Fibroblast of lung (primary cell): ENCODE results near the gene U2AF2. TPM values are rescaled to one million over a fixed set of nuclear protein-coding genes. Genes with fewer than 3 reads are reported as not detected.

Experiments used
- DNase-seq, 2 donors: peaks; one replicate each; pipeline versions ENCODE4 v3.0.0 to v3.0.0-alpha.2; 2010; ENCODE audit warnings: low read depth in 2 of 2
- H2AFZ ChIP-seq: 2 replicates; pipeline ENCODE4 v1.5.1; 2012; ENCODE audit warnings: low read length, control low read depth, inconsistent platforms
- H3K27ac ChIP-seq: 2 replicates; pipeline ENCODE4 v1.5.1; 2011; ENCODE audit warnings: low read length, control low read depth; ENCODE audit not compliant: insufficient read depth
- H3K27me3 ChIP-seq: 2 replicates; pipeline ENCODE4 v1.5.1; 2011; ENCODE audit warnings: mild to moderate bottlenecking, low read length; ENCODE audit not compliant: control insufficient read depth, insufficient read depth
- H3K36me3 ChIP-seq: 2 replicates; pipeline ENCODE4 v1.5.1; 2011; ENCODE audit warnings: low read length; ENCODE audit not compliant: control insufficient read depth, insufficient read depth
- H3K4me1 ChIP-seq: 2 replicates; pipeline ENCODE4 v1.5.1; 2011; ENCODE audit warnings: low read length; ENCODE audit not compliant: control insufficient read depth, insufficient read depth; ENCODE audit errors: extremely low read depth
- H3K4me2 ChIP-seq: 2 replicates; pipeline ENCODE4 v1.5.1; 2011; ENCODE audit warnings: low read length, control low read depth; ENCODE audit not compliant: insufficient read depth; ENCODE audit errors: extremely low read depth
- H3K4me3 ChIP-seq, 4 experiments: fragments of 200-600 bp in 1 of 4; sonication (generic) in 1 of 4; replicated peaks in 1 of 4; 2 replicates each; pipeline ENCODE4 v1.5.1; 2011 to 2016; ENCODE audit warnings: low read length in 4 of 4, low read depth in 3 of 4, mild to moderate bottlenecking in 3 of 4, control low read depth in 2 of 4, inconsistent platforms in 1 of 4, mixed read lengths in 1 of 4; ENCODE audit not compliant: insufficient read depth in 1 of 4; ENCODE audit errors: control extremely low read depth in 1 of 4
- H3K79me2 ChIP-seq: 2 replicates; pipeline ENCODE4 v1.5.1; 2012; ENCODE audit warnings: mild to moderate bottlenecking, low read length, inconsistent platforms; ENCODE audit not compliant: control insufficient read depth, insufficient read depth
- H3K9ac ChIP-seq: 2 replicates; pipeline ENCODE4 v1.5.1; 2011; ENCODE audit warnings: mild to moderate bottlenecking, low read length, control low read depth; ENCODE audit not compliant: insufficient read depth
- H3K9me3 ChIP-seq: 2 replicates; pipeline ENCODE4 v1.5.1; 2012; ENCODE audit warnings: low read depth, low read length; ENCODE audit not compliant: control insufficient read depth, insufficient read depth
- H4K20me1 ChIP-seq: 2 replicates; pipeline ENCODE4 v1.5.1; 2011; ENCODE audit warnings: low read length; ENCODE audit not compliant: control insufficient read depth, insufficient read depth; ENCODE audit errors: extremely low read depth
- EZH2 ChIP-seq: IDR thresholded peaks from 2 replicates; pipeline ENCODE4 v1.5.1; 2012; ENCODE audit warnings: low read length, control low read depth, mild to moderate bottlenecking; ENCODE audit errors: missing control alignments
- polyA plus RNA-seq, 2 donors: library from polyadenylated mRNA; depleted of rRNA in 1 of 2; stranded (reverse) in 1 of 2; unstranded in 1 of 2; fragments of >200 nt; gene quantifications; 2 replicates each; pipeline ENCODE4 v1.2.1, GENCODE V29; 2011 to 2012; ENCODE audit warnings: missing spikeins in 1 of 2
- total RNA-seq: library from RNA; depleted of rRNA; stranded (reverse); fragments of >200 nt; gene quantifications from 2 replicates; pipeline ENCODE4 v1.2.1, GENCODE V29; 2014
- TF ChIP-seq, protein P1 (sequence below), 2 donors: IDR thresholded peaks in 1 of 2; conservative IDR thresholded peaks in 1 of 2; 1 replicate in 1 of 2; 2 replicates in 1 of 2; pipeline ENCODE4 v1.5.1; 2011 to 2012; ENCODE audit warnings: low read length in 2 of 2, control low read depth in 1 of 2, inconsistent platforms in 1 of 2, low read depth in 1 of 2, mild to moderate bottlenecking in 1 of 2

The U2AF2 gene
- total and polyA plus RNA-seq, 2 donors (not counting 1 experiment from before 2014, with no cell fraction given) = 53.5 to 84.1 TPM

DNA sequence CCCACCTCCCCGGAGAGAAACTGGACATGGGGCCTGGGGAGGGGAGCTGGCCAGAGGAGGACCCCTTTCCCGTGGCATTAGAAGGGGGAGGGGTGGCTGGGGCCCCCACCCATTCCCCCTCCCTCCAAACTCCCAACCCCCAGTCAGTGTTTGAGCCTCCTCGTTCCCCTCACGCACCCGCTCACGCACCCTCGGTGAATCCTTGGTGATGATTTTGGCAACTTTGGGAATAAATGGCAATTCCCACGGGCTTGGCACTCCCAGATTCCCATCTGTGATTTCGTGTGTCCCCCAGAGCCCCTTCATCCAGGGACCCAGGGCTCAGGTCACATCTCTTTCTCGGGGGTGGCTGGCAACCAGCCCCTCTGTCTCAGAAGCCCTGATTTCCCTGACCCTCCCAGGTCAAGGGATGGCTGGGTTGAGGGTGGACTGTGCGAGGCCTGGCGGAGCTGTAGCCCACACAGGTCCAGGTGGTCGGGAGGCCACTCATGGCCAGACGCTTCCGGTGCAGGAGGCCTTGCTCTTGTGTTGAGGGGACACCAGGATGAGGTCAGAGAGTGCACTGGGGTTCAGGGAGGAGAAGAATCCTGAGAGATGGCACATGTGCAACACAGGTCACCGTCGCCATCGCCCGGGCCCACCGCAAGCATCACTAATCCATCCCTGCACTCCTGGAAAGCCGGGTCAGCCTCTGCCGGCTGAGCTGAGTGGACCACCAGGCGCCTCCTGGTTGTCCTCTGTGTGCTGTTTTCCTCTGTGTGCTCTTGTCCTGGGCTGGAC, 40.9 kb downstream of the U2AF2 start:
- TF ChIP-seq, protein P1, sequence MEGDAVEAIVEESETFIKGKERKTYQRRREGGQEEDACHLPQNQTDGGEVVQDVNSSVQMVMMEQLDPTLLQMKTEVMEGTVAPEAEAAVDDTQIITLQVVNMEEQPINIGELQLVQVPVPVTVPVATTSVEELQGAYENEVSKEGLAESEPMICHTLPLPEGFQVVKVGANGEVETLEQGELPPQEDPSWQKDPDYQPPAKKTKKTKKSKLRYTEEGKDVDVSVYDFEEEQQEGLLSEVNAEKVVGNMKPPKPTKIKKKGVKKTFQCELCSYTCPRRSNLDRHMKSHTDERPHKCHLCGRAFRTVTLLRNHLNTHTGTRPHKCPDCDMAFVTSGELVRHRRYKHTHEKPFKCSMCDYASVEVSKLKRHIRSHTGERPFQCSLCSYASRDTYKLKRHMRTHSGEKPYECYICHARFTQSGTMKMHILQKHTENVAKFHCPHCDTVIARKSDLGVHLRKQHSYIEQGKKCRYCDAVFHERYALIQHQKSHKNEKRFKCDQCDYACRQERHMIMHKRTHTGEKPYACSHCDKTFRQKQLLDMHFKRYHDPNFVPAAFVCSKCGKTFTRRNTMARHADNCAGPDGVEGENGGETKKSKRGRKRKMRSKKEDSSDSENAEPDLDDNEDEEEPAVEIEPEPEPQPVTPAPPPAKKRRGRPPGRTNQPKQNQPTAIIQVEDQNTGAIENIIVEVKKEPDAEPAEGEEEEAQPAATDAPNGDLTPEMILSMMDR (conservative IDR thresholded peaks at IDR 0.05 in 1 of 2, IDR thresholded peaks at IDR 0.05 in 1 of 2; ENCODE audit: low read depth in 1 of 2, low read length in 2 of 2) = no peak
- TF ChIP-seq EZH2 = no peak
- H3K79me2 ChIP-seq = no peaks in the 10 kb centered on the region
- DNase-seq = no peak
- H3K4me3 ChIP-seq = no peak overlapping the region
- H3K4me1 ChIP-seq = no peaks in the 10 kb centered on the region
- H3K27ac ChIP-seq = no peak overlapping the region
- H3K36me3 ChIP-seq = peaks cover 17% of the 10 kb centered on the region
- no peak overlapping the region for H3K4me2 ChIP-seq
- H2AFZ ChIP-seq = no peak overlapping the region
- no peaks in the 10 kb centered on the region for H4K20me1 ChIP-seq
- H3K9ac ChIP-seq = no peak overlapping the region
- H3K9me3 ChIP-seq = no peaks in the 10 kb centered on the region
- H3K27me3 ChIP-seq = no peaks in the 10 kb centered on the region

DNA sequence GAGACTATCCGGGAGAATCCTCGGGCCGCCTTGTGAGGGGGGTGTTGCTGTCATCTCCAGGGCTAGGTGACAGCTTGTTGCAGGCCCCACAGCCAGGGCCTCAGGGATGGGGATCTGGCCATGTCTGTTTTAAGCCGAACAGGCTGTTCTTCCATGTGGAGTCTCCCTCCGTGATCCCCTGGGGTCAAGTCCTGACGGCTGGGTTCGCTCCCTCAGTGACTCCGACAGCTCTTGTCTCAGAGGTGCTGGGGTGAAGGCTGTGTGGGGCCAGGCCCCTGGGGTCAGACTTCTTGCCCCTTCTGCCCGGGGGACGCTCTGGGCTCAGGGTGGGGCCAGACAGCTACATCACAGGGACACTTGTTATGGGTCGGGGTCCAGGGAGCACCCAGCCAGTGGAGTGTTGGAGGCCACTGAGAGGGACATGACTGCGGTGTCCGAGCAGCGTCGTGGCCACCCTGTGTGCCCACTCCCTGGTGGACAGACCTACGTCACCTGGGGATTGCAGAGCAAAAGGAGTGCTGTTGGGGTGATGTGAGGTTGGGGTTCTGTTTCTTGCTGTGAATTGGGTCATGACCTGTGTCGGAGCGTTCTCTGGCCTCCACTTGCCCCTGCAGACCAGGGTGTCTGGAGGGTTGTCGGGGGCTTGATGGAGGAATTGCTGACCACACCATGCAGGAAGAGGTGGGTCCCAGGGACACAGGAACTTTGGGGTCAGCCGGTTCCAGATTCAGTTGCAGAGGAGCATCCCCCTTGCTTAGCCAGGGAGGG, 41.6 kb downstream of the U2AF2 start:
- Histone ChIP-seq H3K27ac (no peak overlapping the region), H3K4me3 (no peak overlapping the region), H3K4me2 (no peak overlapping the region), H3K79me2 (no peaks in the 10 kb centered on the region), H3K9ac (no peak overlapping the region), H4K20me1 (no peaks in the 10 kb centered on the region), H3K27me3 (no peaks in the 10 kb centered on the region), H3K9me3 (no peaks in the 10 kb centered on the region), H3K4me1 (no peaks in the 10 kb centered on the region), H2AFZ (no peak overlapping the region), H3K36me3 (peaks cover 14% of the 10 kb centered on the region)
- TF ChIP-seq EZH2 = no peak
- TF ChIP-seq, protein P1 (conservative IDR thresholded peaks at IDR 0.05 in 1 of 2, IDR thresholded peaks at IDR 0.05 in 1 of 2; ENCODE audit: low read depth in 1 of 2, low read length in 2 of 2) = no peak
- DNase-seq = no peak

DNA sequence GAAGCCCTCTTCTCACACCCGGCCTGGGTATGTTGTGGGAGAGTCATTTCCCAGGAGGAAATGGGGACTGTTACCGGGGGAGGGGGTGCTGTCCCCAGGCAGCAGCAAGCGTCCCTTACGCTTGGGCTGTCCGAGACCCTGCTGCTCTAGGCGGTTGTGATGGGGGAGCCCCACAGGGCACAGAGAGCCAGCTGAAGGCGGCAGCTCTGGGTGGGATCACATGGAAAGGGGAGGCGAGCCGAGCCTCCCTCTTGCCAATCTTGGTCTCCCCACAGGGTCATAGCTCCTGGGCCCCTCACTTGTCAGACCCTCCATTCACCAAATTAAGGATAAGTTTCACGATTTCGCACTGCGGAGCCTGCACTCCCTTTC, 42.2 kb downstream of the U2AF2 start:
- no peak overlapping the region for H3K9ac ChIP-seq
- H2AFZ ChIP-seq = no peak overlapping the region
- H3K4me2 ChIP-seq = no peak overlapping the region
- H3K27me3 ChIP-seq = no peaks in the 10 kb centered on the region
- H3K9me3 ChIP-seq = no peaks in the 10 kb centered on the region
- H3K27ac ChIP-seq = no peak overlapping the region
- H3K36me3 ChIP-seq = peaks cover 14% of the 10 kb centered on the region
- H3K79me2 ChIP-seq = no peaks in the 10 kb centered on the region
- H4K20me1 ChIP-seq = no peaks in the 10 kb centered on the region
- DNase-seq = no peak
- no peak overlapping the region for H3K4me3 ChIP-seq
- H3K4me1 ChIP-seq = no peaks in the 10 kb centered on the region
- no peak for TF ChIP-seq EZH2
- TF ChIP-seq, protein P1 (conservative IDR thresholded peaks at IDR 0.05 in 1 of 2, IDR thresholded peaks at IDR 0.05 in 1 of 2; ENCODE audit: low read depth in 1 of 2, low read length in 2 of 2) = no peak
